ENCODE results near the gene KCNIP1.
A peak's percentile ranks its signal among the peaks of the same experiment; 100 is the strongest.

Gene KCNIP1

DNA sequence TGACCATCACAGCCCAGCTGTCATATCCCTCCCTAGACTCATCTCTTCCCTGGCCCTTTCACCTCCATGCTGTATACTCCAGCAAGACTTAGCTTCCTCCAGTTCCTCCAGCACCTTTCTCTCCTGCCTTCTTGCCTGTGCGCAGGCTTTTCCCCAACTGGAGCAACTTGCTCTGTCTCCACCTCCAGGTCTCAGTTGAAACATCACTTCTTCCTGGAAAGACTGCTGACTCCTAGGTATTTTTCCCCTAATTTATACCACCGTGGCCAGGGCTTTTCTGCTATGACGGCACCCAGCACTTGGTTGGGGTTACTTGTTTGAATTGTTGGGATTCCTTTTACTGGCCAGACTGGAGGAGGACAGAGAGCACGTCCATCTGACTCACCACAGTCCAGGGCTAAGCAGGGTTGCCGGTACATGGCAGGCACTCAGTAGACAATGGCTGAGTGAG, 67.5 kb downstream of the KCNIP1 start:
- DNase-seq = no peak

DNA sequence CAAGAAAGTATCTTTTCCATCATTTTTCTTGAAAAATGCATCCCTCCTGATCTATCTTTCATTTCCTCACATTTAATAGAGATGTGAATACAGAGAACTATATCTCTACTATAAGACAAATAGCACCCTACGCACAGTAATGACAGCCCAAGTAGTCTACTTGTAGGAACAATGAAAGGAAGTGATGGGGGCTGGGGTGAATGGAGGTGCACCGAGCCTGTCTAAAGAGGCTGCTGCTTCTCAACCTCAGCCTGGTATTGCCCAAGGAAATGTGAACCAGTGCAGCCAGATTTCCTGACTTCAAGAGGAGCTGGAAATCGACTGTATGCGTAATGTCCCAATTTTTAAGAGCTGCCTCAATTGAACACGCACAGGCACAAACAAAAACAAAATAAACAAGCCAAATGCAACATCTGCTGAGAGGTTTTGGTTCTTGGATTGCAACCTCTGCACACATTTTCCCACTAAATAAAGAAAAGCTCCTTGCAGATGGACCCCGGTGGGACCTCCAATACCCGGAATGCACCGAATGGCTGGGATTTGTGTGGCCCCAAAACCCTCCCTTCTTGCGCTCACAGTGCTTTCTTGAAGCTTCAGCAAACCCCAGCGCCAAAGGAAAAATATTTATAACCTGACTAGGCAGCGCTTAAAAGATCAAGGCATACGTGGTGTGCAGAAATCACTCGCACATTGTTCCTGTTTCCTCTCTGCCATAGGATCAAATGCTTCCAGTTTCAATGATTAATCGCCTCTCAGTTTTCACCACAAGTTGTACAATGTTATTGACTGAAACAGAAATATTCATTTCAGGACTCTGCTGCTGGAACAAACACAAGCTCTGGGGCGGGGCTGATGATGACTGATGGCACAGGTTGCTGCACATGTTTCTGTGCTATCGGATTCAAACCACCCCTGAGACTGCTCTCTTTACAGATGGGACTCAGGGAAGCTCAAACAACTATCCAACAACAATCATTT, 68.3 kb downstream of the KCNIP1 start:
- peak; percentile 75 for DNase-seq

- DNase-seq = no peak
Measured at GRCh38 chr5:170573114-170573513, 69.3 kb downstream of the KCNIP1 start.

GRCh38 chr5:170573660-170574059, 69.8 kb downstream of the KCNIP1 start:
- no peak for DNase-seq

- DNase-seq = no peak
Measured at GRCh38 chr5:170576602-170577535, 73.0 kb downstream of the KCNIP1 start.

DNA sequence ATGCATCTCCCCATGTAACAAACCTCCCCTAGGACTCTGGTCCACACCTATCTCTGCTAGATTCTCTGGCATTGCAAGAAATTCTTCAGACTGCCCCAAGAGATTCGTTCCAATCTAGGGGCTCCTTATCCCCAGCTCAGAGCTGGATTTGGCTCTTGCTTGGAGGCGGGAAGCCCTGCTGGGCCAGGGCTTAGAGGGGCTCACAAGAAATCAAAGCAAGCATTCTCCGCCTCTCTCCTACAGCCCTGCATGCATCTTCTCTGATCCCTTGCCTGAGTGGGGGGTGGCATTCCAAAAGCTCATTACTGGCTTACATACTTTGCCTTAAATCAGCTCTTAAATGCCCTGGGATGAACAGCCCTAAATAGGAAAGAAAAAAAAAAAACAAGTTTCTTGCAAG, 75.8 kb downstream of the KCNIP1 start:
- DNase-seq = peak; percentile 25

DNA sequence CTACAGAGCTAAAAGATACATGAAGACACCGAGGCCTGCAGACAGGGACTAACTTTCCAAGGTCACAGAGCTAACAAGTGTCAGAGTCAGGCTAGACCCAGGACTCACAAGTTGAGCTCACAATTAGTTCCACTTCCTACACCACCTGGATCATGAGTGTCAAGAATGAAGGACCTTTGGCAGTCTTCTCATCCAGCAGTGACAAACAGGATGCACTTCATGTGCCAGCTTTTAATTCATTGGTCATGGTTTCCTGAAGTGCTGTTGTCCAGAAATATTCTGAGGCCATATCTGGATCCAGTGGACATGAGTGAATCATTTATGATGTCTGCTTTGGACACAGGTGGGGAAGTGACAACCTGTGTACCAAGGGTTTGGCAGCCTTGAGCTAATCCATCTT, 77.4 kb downstream of the KCNIP1 start:
- peak; percentile 9 for DNase-seq

GRCh38 chr5:170582644-170583330, 79.0 kb downstream of the KCNIP1 start:
- DNase-seq = peak; percentile 4

GRCh38 chr5:170584003-170584402, 80.2 kb downstream of the KCNIP1 start:
- DNase-seq = no peak

- no peak for DNase-seq
Measured at GRCh38 chr5:170584450-170585058, 80.7 kb downstream of the KCNIP1 start.

DNA sequence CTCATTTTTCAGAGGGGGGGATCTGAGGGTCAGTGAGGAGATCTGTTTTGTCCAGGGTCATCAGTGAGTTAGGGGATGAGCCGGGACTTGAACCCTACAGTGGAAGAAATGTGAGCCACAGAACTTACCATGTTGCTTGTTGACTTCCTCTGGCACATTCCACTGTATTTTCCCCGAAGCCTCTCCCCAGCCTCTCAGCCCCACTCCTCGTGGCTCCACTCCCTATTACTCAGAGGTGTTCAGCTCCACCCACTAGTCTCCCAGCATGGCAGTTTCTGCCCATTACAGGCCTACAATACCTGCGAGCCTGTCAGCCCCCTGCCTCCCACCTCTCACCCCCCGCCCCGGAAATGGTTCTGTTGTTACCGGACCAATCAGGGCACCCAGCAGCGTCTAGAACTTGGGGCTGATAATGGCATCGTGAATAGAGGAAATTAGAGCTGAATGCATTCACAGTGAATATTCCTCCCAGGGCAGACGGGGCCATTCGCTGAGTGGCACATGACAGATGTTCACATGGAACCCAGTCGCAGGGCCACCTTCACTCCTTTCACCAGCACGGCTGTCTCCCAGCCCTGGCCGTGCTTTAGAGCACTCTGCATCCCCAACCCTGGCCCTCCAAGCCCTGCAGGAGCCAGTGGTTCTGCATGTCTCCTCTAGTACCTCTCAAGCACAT, 81.6 kb downstream of the KCNIP1 start:
- no peak for DNase-seq

DNA sequence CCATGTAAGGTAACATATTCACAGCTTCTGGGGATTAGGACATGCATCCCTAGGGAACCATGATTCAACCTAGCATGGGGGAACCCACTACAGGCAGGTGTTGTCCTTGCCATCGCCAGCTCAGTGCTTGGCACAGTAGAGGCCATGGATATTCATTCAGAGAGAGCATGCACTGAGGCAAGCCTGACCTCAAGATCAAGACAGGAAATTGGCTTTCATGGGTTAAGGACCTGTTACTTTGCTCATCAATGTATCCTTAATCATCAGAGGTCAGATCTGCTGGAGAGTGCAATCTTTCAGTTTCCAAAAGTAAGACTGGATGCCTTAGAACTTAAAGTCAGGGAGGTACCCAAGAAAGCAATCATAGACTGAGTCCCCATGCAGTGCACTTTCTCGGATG, 84.0 kb downstream of the KCNIP1 start:
- no peak for DNase-seq

DNA sequence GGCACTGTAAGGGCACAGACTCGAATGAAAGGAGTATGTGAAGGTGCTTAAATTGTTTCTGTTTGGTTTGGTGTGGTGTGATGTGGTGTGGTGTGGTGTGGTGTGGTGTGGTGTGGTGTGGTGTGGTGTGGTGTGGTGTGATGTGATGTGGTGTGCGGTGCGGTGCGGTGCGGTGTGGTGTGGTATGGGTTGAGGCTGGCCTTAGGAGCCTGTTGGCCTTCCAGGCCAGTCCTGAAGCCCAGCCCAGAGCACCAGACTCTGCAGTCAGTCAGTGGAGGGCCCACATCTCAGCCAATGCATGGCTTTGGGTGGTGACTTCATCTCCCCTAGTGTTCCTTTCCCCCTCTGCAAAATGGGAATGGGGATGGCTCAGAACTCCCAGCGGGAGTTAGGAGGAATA, 85.8 kb downstream of the KCNIP1 start:
- no peak for DNase-seq

DNA sequence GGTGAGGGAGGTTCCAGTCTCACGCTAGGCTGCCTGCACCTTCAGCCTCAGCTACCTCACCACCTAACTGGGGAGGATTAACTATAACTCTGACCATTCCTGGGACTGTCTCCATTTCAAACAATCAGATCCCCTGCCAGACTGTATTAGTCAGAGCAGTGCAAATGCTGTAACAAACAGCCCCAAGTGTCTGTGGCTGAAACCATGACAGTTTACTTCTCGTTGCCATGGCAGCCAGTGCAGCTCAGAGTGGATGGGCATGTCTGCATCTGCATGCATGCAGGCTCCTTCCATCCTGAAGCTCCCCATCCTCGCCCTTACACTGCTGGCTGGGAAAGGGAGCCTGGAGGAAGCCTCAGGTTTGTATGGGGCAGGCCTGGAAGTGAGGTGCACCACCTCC, 86.7 kb downstream of the KCNIP1 start:
- no peak for DNase-seq

GRCh38 chr5:170591054-170591453, 87.2 kb downstream of the KCNIP1 start:
- DNase-seq = no peak

DNA sequence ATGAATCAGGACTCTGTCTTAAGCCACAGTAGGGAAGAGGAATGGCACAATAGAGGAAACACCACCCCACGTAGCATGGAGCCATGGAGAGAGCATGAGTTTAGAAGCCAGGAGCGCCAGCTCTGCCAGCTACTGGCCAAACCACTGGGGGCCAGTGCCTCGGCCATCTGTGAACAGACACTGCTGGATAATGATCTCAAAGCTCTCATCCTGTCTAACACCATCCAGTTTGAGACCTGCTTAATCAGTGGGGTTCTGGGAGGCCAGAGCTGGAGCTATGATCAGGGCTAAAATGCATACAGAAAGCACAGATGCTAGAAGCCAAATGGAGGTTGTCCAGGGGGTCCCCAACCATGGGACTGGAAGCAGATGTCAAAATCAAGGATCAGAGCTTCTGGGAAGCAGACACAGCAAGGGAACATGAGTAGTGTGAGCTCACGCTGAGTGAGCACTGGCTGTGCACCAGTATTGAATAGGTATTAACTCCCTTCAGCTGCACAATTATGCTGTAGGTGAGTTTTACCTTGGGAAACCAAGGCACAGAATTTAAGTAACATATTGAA, 92.7 kb downstream of the KCNIP1 start:
- no peak for DNase-seq

DNA sequence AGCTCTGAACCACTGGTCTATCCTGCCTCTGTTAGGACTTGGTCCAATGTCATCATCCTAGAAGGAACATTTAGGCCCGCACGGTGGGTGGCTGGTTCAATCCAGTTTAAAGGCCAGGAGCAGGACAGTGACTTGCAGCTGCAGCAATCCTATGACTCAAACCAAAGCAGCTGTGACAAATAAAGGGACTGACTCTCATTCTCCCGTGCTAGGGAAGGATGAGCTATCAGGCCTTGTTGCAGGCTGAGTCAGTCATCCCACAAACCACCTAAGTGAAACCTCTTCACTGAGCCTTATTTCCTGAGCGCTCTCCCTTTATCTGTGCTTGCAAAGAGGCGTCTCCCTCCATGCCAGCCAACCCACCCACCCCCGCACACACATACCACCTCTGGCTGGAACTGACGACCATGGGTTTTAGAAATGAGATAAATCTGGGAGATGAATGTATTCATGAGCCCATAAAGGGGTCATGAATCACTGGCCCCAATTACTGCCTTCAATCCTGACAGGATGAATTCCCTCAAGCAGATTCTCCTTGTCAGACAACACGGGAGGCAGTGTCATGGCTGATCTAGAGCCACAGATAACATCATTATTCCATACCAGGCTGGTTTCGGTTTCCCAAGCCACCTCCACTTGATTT, 93.4 kb downstream of the KCNIP1 start:
- DNase-seq = no peak

GRCh38 chr5:170597872-170598271, 94.1 kb downstream of the KCNIP1 start:
- DNase-seq = no peak

DNA sequence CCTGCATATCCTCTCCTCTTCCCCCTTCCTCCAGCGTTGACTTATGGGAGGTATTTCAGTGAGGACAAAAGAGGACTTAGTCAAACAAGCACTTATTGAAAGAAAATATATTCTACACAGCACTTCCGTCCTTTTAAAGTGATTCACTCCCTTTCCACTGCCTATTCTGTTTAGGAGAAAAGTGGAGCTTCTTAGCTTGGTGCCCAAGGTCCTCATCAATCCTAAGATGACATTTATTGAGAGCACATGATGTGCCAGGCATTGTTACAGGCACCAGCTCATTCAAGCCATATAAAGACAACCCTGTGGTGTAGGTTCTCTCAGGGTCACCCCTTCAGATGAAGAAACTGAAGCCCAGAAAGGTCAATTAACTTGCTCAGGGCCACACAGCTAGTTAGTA, 95.9 kb downstream of the KCNIP1 start:
- DNase-seq = no peak

GRCh38 chr5:170601619-170602018, 97.8 kb downstream of the KCNIP1 start:
- no peak for DNase-seq

- no peak for DNase-seq
Measured at GRCh38 chr5:170603109-170603508, 99.3 kb downstream of the KCNIP1 start.
